NCI-H1048 (cell line): ENCODE data around the gene GRAP.

Experiments used
- DNase-seq: peaks from one replicate; lab custom pipeline; 2025; lab: John Stamatoyannopoulos, UW

GRAP gene

GRCh38 chr17:19018600-19018950 is 28.2 kb downstream of the GRAP start:
- no peak for DNase-seq

DNA sequence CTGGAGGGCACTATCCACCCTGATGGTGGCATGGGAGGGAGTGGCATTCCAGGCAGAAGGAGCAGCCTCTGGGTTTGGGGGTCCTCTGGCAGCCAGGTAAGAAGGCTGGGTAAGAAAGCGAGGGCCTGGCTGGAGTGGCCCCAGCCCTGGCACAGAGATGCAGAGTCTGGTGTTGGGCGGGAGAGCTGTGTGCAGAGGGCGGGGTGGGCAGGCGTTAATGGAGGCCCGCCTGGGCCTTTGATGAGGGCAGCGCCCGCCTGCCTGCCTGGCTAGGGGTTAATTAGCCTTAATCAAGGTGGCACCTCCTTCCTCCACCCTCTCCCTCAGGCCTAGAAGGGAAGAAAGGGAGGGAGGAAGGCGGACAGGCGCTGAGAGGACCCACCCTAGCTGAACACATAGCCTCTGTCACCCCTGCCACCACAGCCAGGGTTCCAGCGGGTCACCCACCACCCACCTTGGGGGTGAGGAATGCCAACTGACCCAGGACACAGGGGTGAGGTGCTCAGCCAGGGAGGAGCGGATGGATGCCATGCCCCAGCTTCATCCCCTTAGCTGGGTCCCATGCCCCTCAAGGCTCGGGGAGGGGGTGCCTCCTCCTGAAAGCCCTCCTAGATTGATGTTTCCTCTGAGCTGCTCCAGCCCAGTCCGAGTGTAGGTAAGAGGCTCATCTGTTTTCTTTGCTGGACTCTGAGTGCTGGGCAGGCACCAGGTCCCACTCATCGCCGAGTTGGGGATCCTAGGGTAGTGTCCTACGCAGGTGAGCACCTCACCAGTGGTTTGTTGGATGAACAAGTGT is 28.8 kb downstream of the GRAP start:
- no peak for DNase-seq

DNA sequence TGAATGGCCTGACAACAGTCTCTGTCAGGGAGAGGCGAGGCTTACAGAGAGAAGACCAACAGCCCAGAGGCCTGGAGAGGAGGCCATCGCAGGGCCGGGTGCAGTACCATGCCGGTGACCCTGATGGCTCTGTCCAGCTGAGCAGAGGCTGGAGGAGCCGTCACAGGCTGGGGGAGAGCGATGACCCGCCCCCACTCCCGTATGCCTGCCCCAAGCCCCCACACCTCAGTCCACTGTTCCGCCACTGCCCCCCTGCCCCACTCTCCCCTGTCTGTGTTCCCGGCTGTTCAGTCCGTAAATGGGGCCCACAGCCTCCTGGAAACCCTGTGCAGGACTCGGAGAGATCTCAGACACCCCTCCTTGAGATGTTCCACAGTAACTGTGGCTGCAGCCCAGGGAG is 29.4 kb downstream of the GRAP start:
- DNase-seq: no peak

DNA sequence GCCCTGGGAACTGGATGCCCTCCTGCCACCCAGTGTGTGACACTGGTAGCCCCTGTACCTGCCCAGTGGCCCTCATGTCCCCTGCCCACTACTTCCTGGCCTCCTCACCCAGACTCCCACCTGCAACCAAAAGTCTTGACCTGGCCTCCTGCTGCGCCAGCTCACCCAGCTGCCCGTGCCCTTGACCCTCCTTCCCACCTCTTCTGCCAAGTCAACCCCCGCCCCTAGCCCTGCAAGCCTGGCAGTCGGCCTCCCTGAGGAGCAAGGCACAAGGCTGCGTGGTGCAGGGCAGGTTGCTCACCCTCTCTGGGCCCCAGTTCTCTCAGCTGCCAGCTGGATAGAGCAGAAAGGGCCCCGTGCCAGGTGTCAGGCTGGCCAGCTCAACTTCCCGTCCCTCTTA is 29.9 kb downstream of the GRAP start:
- no peak for DNase-seq

- DNase-seq: no peak
These were observed 30.5 kb downstream of the GRAP start for GRCh38 chr17:19016297-19016696.

DNA sequence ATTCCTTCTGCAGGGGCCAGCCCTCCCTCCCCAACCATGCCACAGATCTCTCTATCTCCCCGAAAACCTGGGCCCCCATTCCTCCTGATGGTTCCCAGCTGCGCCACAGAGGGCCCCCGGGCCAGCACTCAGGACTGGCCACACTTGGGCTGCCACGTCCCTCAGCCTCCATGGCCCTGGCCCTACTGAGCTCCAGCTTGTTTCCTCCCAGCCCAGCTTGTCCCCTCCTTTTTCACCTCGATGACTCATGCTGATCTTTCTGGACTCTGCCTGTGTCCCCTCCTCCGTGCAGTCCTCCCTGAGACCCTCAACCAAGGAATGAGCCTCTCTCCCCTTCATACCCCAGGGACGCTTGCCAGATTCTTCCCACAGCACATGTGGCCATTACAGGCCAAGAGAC is 31.3 kb downstream of the GRAP start:
- no peak for DNase-seq

DNA sequence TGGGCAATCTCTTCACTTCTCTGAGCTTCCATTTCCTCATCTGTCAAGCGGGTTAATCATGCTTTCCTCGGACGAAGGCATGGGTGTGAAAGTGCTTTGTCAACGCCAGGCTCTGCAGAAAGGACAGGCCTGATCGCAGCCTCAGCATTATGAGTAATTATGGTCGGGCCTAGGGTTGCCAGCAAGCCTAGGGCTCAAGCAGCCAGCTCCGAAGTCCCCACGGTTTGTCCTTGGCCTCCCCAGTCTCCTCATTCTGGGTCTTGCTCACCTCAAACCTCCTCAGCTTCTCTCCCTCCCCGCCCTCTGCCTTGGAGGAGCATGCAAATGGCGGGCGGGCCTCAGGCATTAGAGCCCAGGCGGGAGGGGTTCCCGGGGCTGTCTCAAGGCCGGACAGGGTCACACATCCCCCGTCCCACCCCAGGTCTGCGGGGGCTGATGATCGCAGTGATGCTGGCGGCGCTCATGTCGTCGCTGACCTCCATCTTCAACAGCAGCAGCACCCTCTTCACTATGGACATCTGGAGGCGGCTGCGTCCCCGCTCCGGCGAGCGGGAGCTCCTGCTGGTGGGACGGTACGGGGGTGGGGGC is 32.0 kb downstream of the GRAP start:
- DNase-seq: no peak

- no peak for DNase-seq
These were observed 32.7 kb downstream of the GRAP start for GRCh38 chr17:19013806-19014627.

DNA sequence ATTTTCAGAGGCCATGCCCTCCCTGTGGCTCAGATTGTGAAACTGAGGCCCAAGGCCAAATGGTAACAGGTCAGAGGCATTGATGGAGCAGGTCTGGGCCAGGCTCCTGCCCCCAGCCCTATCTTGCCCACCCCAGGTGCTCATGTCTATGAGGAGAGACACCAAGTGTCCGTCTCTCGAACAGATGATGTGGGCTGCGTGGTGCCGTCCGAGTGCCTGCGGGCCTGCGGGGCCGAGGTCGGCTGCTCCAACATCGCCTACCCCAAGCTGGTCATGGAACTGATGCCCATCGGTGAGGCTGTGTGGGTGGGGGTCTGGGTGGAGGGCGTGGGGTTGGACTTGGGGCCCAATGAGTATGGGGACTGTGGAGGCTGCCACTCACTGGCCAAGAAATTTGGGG is 33.5 kb downstream of the GRAP start:
- DNase-seq: no peak

DNA sequence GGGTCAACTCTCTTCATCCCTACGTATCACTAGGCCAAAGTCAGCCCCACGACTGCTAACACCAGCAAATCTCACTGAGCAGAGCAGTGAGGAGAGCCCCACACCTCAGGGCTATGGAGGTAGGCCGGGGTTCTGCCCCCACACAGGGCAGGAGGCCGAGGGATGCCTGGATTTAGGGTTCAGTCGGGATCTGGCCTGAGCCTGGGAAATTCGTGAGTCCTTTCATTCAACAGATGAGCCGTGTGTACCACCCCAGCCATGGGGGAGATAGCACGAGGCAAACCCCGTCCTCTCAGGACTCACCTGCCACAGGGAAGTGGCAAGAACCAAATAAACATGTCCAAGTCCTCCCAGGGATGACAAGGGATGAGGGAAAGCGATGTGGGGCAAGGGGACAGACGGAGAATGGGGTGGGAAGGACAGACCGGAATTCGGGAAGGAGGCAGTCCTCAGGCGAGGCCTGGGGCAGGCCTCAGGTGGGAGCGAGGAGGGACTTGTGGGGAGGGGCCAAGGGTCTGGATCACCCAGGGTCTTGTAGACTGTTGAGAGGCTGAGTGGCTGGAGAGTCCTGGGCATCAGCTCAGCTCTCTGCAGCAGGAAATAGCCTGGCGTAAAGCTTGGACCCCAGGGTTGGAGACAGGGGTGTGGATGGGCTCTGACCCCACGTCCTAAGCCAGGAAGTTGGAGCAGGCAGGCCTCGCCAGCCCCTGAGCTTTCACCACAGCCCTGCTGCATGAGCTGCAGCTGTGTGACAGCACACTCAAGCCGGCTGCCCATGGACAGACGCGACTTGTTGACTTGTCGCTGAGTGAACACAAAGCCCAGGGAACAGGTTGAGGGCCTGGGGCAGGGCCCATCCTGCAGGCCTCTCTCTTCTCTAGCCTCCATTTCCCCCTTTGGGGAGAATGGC is 34.3 kb downstream of the GRAP start:
- DNase-seq: no peak

DNA sequence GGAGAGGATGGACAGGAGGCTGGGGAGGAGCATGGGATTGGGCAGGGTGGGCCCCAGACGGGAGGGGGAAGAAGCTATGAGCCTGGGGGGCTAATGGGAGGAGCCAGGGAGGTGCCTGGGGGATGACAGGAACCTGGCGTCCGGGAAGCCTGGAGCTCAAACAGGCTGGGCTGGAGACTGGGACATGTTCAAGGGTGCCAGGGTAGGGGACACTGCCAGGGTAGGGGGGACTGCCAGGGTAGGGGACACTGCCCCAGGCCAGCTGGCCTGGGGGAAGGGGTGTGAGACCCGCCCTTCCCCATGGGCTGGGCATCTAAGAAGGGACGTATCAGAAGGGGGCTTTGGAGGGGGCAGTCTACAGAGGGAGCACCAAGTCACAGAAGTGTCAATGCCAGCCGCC is 35.2 kb downstream of the GRAP start:
- DNase-seq: no peak

GRCh38 chr17:19010729-19011505 is 35.8 kb downstream of the GRAP start:
- no peak for DNase-seq

DNA sequence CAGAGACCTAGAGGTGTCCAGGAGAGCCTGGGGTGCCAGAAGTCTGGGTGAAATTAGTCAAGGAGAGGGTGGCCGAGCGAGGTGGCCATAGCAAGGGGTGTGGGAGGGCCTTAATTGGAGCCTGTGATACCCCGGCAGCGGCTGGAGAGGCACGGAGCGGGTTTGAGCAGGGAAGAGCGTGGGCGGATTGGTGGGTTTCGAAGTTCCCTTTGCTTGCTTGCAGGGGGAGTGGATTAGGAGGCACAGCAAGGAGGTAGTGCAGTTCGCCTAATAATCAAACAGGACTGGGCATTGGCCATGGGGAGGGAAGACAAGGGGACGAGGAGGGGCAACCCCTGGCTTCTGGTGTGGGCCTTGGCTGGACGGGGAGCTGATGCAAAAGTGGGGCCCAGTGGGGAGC is 36.8 kb downstream of the GRAP start:
- no peak for DNase-seq

DNA sequence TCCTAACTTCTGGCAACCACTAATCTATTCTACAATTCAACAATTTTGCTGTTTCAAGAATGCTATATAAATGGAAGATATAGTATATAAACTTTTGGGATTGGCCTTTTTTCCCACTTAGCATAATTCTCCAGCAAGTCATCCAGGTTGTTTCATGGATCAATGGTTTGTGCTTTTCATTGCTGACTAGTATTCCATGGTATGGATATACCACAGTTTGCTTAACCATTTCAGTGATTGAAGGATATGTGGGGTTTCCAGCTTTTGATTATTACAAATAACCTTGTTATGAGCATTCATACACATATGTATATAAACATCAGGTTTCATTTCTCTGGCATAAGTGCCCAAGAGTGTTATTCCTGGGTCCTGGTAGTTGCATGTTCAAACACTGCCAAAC is 40.1 kb downstream of the GRAP start:
- DNase-seq: no peak

- DNase-seq: no peak
These were observed 40.8 kb downstream of the GRAP start for GRCh38 chr17:19005789-19006430.

GRCh38 chr17:19005137-19005773 is 41.5 kb downstream of the GRAP start:
- DNase-seq: no peak

GRCh38 chr17:19004421-19005136 is 42.2 kb downstream of the GRAP start, which contains the start of gene FAM83G:
FAM83G (minus strand) TSS chr17:19004764; CDS start chr17:19004041, 723 bp downstream.
- no peak for DNase-seq

GRCh38 chr17:19003543-19004420 is 43.0 kb downstream of the GRAP start:
- no peak for DNase-seq
